Measurements from ENCODE around the gene PDE7B.

- TF ChIP-seq CTCF (IDR thresholded peaks at IDR 0.05) (no peak), ZMAT4 (CRISPR knock-in tag; IDR thresholded peaks at IDR 0.05) (no peak)
Observed at GRCh38 chr6:135883045-135883444, 31.5 kb downstream of the PDE7B start.

Measured in WTC11 (cell line).